HFFc6 (cell line): Measurements from ENCODE around the gene CACFD1. TPM values are rescaled to one million over a fixed set of nuclear protein-coding genes. Genes with fewer than 3 reads are reported as not detected.

Experiments used
- DNase-seq: peaks from one replicate; pipeline ENCODE4 v3.0.0-alpha.2; 2018
- H3K27ac Mint-ChIP-seq: 2 replicates; pipeline ENCODE4 v1.8.0; 2020; ENCODE audit warnings: mild to moderate bottlenecking, mixed read lengths
- H3K27me3 Mint-ChIP-seq: 2 replicates; pipeline ENCODE4 v1.8.0; 2021; ENCODE audit warnings: mild to moderate bottlenecking, moderate library complexity, mixed read lengths; ENCODE audit not compliant: insufficient read depth
- H3K36me3 Mint-ChIP-seq: 2 replicates; pipeline ENCODE4 v1.8.0; 2021; ENCODE audit warnings: low read depth, mixed read lengths
- H3K4me1 Mint-ChIP-seq: 2 replicates; pipeline ENCODE4 v1.8.0; 2020; ENCODE audit warnings: low read depth, mixed read lengths
- H3K4me3 Mint-ChIP-seq: 2 replicates; pipeline ENCODE4 v1.8.0; 2020; ENCODE audit warnings: mild to moderate bottlenecking, moderate library complexity, mixed read lengths
- H3K9me3 Mint-ChIP-seq: 2 replicates; pipeline ENCODE4 v1.8.0; 2020; ENCODE audit warnings: mild to moderate bottlenecking, mixed read lengths
- total RNA-seq, 6 experiments: library from RNA; stranded (reverse); fragmentation: NEBNext Ultra II Directional; extraction: Animal tissue kit (Norgen Biotek cat#: 25700); gene quantifications; 2 replicates in 1 of 6; 3 replicates in 5 of 6; pipeline ENCODE4 v1.2.3, GENCODE V29; 2021
- TF ChIP-seq, protein P1 (sequence below): fragments of 200-600 bp; sonication (generic); IDR thresholded peaks from 2 replicates; pipeline ENCODE4 v1.5.0; 2021; ENCODE audit warnings: antibody characterized with exemption, mild to moderate bottlenecking

The CACFD1 gene
- total RNA-seq, 6 experiments from 2014 or later, result 5.0 to 9.1 (median 6.7) TPM

DNA sequence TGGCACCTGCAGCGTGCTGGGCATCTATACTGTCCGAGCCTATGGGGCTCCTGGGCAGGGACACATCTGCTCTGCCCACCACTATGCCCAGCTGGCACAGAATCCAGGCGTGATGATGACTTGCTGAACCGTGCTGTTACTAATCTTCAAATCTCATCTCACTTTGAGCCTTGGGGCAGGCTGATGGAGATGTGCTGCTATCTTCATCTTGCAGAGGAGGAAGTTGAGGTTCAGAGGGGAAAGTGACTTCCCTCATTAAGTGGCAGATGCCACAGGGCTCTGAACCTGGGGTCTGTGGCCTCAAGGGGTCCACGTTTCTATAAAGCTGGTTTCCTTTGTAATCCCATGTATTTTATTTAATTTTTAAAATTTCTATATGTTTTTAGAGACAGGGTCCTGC is 14.4 kb downstream of the CACFD1 start:
- Mint-ChIP-seq H3K4me3 (no peak overlapping the region), H3K4me1 (no peaks in the 10 kb centered on the region), H3K27ac (no peak overlapping the region), H3K27me3 (no peaks in the 10 kb centered on the region; the same call in 1 of the 2 replicates), H3K9me3 (no peaks in the 10 kb centered on the region), H3K36me3 (no peaks in the 10 kb centered on the region)
- TF ChIP-seq, protein P1, sequence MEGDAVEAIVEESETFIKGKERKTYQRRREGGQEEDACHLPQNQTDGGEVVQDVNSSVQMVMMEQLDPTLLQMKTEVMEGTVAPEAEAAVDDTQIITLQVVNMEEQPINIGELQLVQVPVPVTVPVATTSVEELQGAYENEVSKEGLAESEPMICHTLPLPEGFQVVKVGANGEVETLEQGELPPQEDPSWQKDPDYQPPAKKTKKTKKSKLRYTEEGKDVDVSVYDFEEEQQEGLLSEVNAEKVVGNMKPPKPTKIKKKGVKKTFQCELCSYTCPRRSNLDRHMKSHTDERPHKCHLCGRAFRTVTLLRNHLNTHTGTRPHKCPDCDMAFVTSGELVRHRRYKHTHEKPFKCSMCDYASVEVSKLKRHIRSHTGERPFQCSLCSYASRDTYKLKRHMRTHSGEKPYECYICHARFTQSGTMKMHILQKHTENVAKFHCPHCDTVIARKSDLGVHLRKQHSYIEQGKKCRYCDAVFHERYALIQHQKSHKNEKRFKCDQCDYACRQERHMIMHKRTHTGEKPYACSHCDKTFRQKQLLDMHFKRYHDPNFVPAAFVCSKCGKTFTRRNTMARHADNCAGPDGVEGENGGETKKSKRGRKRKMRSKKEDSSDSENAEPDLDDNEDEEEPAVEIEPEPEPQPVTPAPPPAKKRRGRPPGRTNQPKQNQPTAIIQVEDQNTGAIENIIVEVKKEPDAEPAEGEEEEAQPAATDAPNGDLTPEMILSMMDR, result no peak
- no peak for DNase-seq

DNA sequence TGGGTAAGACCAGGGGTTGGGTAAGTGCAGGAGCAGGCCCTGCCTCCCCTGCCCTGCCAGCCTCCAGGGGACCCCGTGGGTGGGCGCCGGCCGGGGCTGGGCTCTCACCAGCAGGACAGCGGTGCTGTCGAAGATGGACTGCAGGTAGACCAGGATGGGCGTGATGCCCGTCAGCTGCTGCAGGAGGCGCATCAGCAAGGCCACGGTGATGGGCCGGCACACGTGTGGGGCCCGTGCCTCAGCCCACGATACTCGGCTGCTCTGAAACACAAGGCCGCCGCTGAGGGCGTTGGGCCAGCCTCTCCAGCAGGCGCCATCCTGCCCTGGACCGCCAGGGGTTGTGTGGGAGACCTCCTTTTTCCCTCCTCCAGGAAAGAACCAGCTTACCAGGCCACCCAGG is 15.1 kb downstream of the CACFD1 start:
- TF ChIP-seq, protein P1, result no peak
- Mint-ChIP-seq H3K4me1 (no peaks in the 10 kb centered on the region), H3K36me3 (no peaks in the 10 kb centered on the region), H3K4me3 (no peak overlapping the region), H3K27ac (no peak overlapping the region), H3K27me3 (no peaks in the 10 kb centered on the region; the same call in 1 of the 2 replicates), H3K9me3 (no peaks in the 10 kb centered on the region)
- DNase-seq, result no peak

DNA sequence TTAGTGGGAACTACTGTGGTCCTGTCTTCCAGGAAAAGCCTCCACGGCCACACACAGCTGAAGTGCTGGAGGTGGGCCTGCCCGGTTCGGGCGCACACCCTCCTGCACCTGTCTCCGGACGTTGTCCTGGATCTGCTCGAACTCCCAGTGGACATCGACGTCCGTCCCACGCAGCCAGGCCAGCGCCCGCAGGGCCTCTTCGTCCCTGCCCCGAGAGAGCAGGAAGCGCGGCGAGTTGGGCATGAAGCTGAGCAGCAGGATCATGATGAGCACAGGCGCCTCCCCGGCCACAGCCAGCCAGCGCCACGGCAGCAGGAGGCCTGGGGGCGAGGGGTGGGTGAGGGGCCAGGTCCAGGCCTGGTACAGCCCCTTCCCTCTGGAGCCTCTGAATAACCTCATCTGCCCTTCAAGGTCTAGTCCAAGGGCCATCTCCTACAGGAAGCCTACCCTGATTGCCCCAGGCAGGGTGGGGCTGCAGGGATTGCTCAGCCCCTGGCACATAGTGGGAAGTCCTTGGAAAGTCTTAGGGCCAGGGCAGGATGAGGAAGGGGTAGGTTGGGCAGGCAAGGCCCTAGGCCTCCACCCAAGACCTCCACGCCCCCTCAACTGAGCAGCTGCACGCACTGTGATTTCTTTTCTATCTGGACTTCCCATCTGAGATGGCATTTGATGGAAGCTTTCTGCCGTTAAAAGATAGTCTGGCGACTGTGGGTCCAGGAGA is 15.7 kb downstream of the CACFD1 start:
- no peak overlapping the region for H3K27ac Mint-ChIP-seq
- DNase-seq, result no peak
- H3K27me3 Mint-ChIP-seq, result no peaks in the 10 kb centered on the region; the same call in 1 of the 2 replicates
- H3K4me3 Mint-ChIP-seq, result no peak overlapping the region
- H3K36me3 Mint-ChIP-seq, result no peaks in the 10 kb centered on the region
- H3K9me3 Mint-ChIP-seq, result no peaks in the 10 kb centered on the region
- TF ChIP-seq, protein P1, result no peak
- H3K4me1 Mint-ChIP-seq, result no peaks in the 10 kb centered on the region

DNA sequence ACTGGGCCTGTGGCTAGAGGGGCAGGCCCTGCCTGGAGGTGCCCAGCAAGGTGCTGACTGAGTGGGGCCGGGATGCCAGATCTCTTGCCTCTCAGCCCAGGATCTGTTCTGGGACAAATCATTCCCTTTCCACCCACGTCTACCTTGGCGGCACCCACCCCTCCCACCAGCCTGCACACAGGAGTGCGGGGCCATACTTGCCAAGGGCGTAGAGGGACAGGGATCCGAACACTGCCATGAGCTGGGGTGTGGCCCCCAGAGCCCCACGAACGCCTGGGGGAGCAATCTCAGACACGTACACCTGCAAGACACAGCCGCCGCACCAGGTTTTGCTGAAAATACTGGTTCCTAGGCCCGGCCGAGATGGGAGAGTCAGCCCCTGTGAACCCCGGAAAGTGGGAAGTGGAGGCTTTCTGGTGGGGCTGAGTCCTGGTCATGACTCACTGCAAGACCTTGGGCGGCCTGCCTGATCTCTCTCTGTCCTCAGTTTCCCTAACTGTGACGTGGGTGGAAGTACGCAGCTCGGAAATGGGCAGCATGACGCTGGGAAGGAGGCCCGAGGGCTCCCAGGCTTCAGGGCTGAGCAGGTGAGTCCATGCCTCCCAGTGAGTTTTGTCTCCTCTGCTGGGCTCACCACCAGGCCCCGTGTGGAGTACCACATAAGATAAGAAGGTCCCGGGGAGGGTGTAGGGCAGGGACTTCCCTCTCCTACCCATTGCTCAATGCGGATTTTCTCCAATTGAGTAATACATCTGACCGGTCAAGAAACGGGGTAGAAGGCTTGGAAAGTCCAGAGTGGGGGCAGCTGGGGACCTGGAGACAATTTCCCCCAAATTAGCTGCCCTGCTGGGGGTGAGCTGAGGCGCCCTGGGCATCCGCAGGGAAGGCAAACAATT is 16.5 kb downstream of the CACFD1 start:
- DNase-seq, result no peak
- Mint-ChIP-seq H3K4me1 (no peaks in the 10 kb centered on the region), H3K9me3 (no peaks in the 10 kb centered on the region), H3K4me3 (no peak overlapping the region), H3K27me3 (no peaks in the 10 kb centered on the region; the same call in 1 of the 2 replicates), H3K36me3 (no peaks in the 10 kb centered on the region), H3K27ac (no peak overlapping the region)
- TF ChIP-seq, protein P1, result no peak

DNA sequence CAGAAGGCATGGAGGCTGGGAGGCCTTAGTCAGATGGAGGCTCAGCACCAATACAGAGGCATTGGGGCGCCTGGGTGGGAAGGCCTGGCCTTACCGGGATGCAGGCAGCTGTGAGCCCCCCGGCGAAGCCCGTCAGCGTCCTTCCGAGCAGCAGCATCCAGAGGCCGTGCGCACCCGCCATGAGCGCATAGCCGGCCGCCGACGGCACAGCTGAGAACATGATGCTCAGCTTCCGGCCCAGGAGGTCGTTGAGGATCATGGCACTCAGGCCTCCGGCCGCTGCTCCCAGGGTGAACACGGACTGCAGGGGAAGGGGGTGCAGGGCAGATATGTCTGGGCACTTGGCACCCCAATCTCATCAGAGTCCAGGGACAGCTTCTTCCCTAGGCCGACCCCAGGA is 17.2 kb downstream of the CACFD1 start:
- H3K36me3 Mint-ChIP-seq, result no peaks in the 10 kb centered on the region
- no peak overlapping the region for H3K4me3 Mint-ChIP-seq
- no peaks in the 10 kb centered on the region for H3K4me1 Mint-ChIP-seq
- TF ChIP-seq, protein P1, result no peak
- DNase-seq, result no peak
- no peaks in the 10 kb centered on the region; the same call in 1 of the 2 replicates for H3K27me3 Mint-ChIP-seq
- no peaks in the 10 kb centered on the region for H3K9me3 Mint-ChIP-seq
- H3K27ac Mint-ChIP-seq, result no peak overlapping the region
